Measurements from ENCODE around the gene NFE2L1. TPM values are rescaled to one million over a fixed set of nuclear protein-coding genes. Genes with fewer than 3 reads are reported as not detected.

NFE2L1 gene
- total and polyA plus RNA-seq, 9 of the 15 experiments (the other 6 are each of a cell fraction or from before 2014, with no cell fraction given), result 2.0 to 68.6 (median 39.7) TPM

- TF ChIP-seq PRDM10 (IDR thresholded peaks at IDR 0.05; ENCODE audit: partially characterized antibody) (no peak), KLF6 (CRISPR knock-in tag; IDR thresholded peaks at IDR 0.05; ENCODE audit: borderline replicate concordance) (no peak), SIX5 (IDR thresholded peaks at IDR 0.05; ENCODE audit: borderline replicate concordance in 1 of 2, insufficient read depth in 1 of 2, low read depth in 1 of 2, low read length in 2 of 2) (peak; percentile 65; a peak in 3 of 4 replicates), ZNF280A (IDR thresholded peaks at IDR 0.05; ENCODE audit: low read depth, partially characterized antibody) (no peak), RERE (CRISPR knock-in tag; IDR thresholded peaks at IDR 0.05; ENCODE audit: borderline replicate concordance) (no peak), KAT2B (IDR thresholded peaks at IDR 0.05; ENCODE audit: low read depth, low read length) (no peak), PCBP2 (IDR thresholded peaks at IDR 0.05; ENCODE audit: low read depth, low read length, poor library complexity, severe bottlenecking) (no peak), MLX (CRISPR knock-in tag; conservative IDR thresholded peaks at IDR 0.05) (no peak), ZHX1 (conservative IDR thresholded peaks at IDR 0.05; ENCODE audit: low read length) (no peak), ADNP (tag; IDR thresholded peaks at IDR 0.05) (no peak)
Measured at GRCh38 chr17:48101012-48101720, 53.0 kb downstream of the NFE2L1 start, which contains the start of gene CBX1 (continued).
